Measurements from ENCODE around the gene DEUP1. TPM values are rescaled to one million over a fixed set of nuclear protein-coding genes. Genes with fewer than 3 reads are reported as not detected.

Gene DEUP1
- polyA plus RNA-seq, 1 of the 3 experiments (the other 2 are of a cell fraction), result not detected

DNA sequence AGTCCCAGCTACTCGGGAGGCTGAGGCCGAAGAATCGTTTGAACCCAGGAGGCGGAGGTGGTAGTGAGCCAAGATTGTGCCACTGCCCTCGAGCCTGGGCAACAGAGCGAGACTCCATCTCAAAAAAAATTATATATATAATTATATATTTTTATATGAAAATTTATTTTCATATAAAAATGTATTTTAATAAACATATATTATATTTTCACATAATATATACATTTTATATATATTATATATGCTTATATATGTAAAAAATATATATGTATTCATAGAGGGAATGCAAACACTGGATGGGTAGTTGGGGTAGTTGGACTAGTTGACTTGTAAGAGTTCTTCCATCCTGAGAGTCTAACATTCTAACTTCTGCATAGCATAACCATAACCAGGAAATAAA lies 20.3 kb downstream of the DEUP1 start:
- DNase-seq, result no peak
- Histone ChIP-seq H3K4me1 (ENCODE audit: control insufficient read depth in 1 of 2, insufficient read depth in 2 of 2, low read depth in 1 of 2, low read length in 1 of 2) (no peaks in the 10 kb centered on the region), H2AFZ (ENCODE audit: low read depth) (no peak overlapping the region), H3K27me3 (ENCODE audit: insufficient read depth) (no peaks in the 10 kb centered on the region), H3F3A (replicated peaks; ENCODE audit: insufficient read depth) (no peaks in the 10 kb centered on the region), H3K79me2 (ENCODE audit: insufficient read depth) (no peaks in the 10 kb centered on the region), H3K9ac (no peak overlapping the region), H3K36me3 (replicated peaks in 1 of 2; ENCODE audit: control insufficient read depth in 1 of 2, insufficient read depth in 2 of 2, low read length in 1 of 2) (no peaks in the 10 kb centered on the region), H3K27ac (ENCODE audit: low read depth in 2 of 2, low read length in 1 of 2) (no peak overlapping the region), H4K20me1 (ENCODE audit: insufficient read depth) (no peaks in the 10 kb centered on the region), H3K4me3 (ENCODE audit: low read depth in 2 of 2, low read length in 1 of 2) (no peak overlapping the region), H3K9me3 (no peaks in the 10 kb centered on the region), H3K9me2 (no peaks in the 10 kb centered on the region), H3K4me2 (no peak overlapping the region)
- WGBS (ENCODE audit: low lambda C conversion rate), result 49% methylated on average over 6 of the region's 6 CpGs
- TF ChIP-seq GATA2 (CRISPR knock-in tag; IDR thresholded peaks at IDR 0.05) (no peak), GABPA (IDR thresholded peaks at IDR 0.05; ENCODE audit: low read depth) (no peak), ELF1 (IDR thresholded peaks at IDR 0.05) (no peak), TEAD4 (IDR thresholded peaks at IDR 0.05; ENCODE audit: borderline replicate concordance, insufficient read depth) (no peak), FOSL2 (IDR thresholded peaks at IDR 0.05; ENCODE audit: borderline replicate concordance, low read depth) (no peak), NFIC (IDR thresholded peaks at IDR 0.05; ENCODE audit: borderline replicate concordance) (no peak), SMC3 (IDR thresholded peaks at IDR 0.05; ENCODE audit: low read depth, low read length) (no peak), RXRA (IDR thresholded peaks at IDR 0.05; ENCODE audit: borderline replicate concordance, low read depth) (no peak), FOXJ3 (CRISPR knock-in tag; IDR thresholded peaks at IDR 0.05) (no peak), YY1 (IDR thresholded peaks at IDR 0.05; ENCODE audit: low read depth) (no peak)
- POLR2A ChIA-PET, result no interaction called here
- CTCF ChIA-PET, result no interaction called here

DNA sequence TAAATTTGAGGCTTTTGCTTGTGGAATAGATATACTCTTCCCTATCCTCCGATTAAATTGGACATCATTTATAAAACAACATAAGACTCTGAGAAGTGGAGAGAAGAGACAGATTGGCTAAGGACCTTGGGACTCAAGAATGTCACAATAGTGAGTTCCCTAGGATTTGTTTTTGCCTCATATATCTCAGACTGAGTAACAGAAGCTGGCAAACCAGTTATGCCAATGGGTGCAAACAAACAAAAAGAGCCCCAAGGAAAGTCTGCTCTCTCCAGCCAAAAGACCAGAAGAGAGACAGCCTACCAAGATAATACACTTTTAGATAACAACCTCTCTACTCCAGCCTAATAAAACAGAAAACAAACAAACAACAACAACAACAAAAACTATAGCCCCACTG lies 28.9 kb downstream of the DEUP1 start:
- no peaks in the 10 kb centered on the region for H3K9me2 ChIP-seq
- no peak overlapping the region for H3K4me3 ChIP-seq (ENCODE audit: low read depth in 2 of 2, low read length in 1 of 2)
- no peak overlapping the region for H3K9ac ChIP-seq
- POLR2A ChIA-PET, result no interaction called here
- H3K79me2 ChIP-seq (ENCODE audit: insufficient read depth), result no peaks in the 10 kb centered on the region
- H3K27me3 ChIP-seq (ENCODE audit: insufficient read depth), result no peaks in the 10 kb centered on the region
- WGBS (ENCODE audit: low lambda C conversion rate), result 38% methylated on average over 1 of the region's 1 CpG
- no peak overlapping the region for H3K4me2 ChIP-seq
- no peak for TF ChIP-seq GABPA (IDR thresholded peaks at IDR 0.05; ENCODE audit: low read depth)
- H3F3A ChIP-seq (replicated peaks; ENCODE audit: insufficient read depth), result no peaks in the 10 kb centered on the region
- H3K36me3 ChIP-seq (replicated peaks in 1 of 2; ENCODE audit: control insufficient read depth in 1 of 2, insufficient read depth in 2 of 2, low read length in 1 of 2), result no peaks in the 10 kb centered on the region
- H3K4me1 ChIP-seq (ENCODE audit: control insufficient read depth in 1 of 2, insufficient read depth in 2 of 2, low read depth in 1 of 2, low read length in 1 of 2), result no peaks in the 10 kb centered on the region
- CTCF ChIA-PET, result interaction anchor here (0.9 to 1.4 kb wide), 2 partner anchors 14 to 123 kb away, joined by 3 read pairs; no protein-coding TSS in a partner anchor
- no peak overlapping the region for H2AFZ ChIP-seq (ENCODE audit: low read depth)
- H3K27ac ChIP-seq (ENCODE audit: low read depth in 2 of 2, low read length in 1 of 2), result no peak overlapping the region
- no peak for DNase-seq
- H4K20me1 ChIP-seq (ENCODE audit: insufficient read depth), result no peaks in the 10 kb centered on the region
- H3K9me3 ChIP-seq, result peaks cover 8% of the 10 kb centered on the region

DNA sequence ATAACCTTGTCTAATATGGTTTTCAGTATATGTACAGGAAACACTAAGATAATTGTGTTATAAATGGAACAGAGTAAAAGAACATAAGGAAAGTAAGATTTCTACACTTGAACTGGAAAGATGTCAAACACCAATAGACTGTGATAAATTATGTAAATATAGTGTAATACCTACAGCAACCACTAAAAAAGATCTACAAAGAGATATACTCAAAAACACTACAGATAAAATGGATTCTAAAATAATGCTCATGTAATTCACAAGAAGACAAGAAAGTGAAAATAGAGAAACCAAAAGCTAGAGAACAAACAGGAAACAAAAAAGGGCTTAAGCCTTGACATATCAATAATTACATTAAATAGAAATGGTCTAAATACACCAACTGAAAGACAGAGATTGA lies 30.9 kb downstream of the DEUP1 start:
- Histone ChIP-seq H3K27ac (ENCODE audit: low read depth in 2 of 2, low read length in 1 of 2) (no peak overlapping the region), H3K4me3 (ENCODE audit: low read depth in 2 of 2, low read length in 1 of 2) (no peak overlapping the region), H3K4me2 (no peak overlapping the region), H3K9ac (no peak overlapping the region), H3K9me3 (peaks cover 8% of the 10 kb centered on the region), H3K4me1 (ENCODE audit: control insufficient read depth in 1 of 2, insufficient read depth in 2 of 2, low read depth in 1 of 2, low read length in 1 of 2) (no peaks in the 10 kb centered on the region), H4K20me1 (ENCODE audit: insufficient read depth) (no peaks in the 10 kb centered on the region), H3K36me3 (replicated peaks in 1 of 2; ENCODE audit: control insufficient read depth in 1 of 2, insufficient read depth in 2 of 2, low read length in 1 of 2) (no peaks in the 10 kb centered on the region), H3K9me2 (no peaks in the 10 kb centered on the region), H3K27me3 (ENCODE audit: insufficient read depth) (no peaks in the 10 kb centered on the region), H2AFZ (ENCODE audit: low read depth) (no peak overlapping the region), H3K79me2 (ENCODE audit: insufficient read depth) (no peaks in the 10 kb centered on the region), H3F3A (replicated peaks; ENCODE audit: insufficient read depth) (no peaks in the 10 kb centered on the region)
- DNase-seq, result no peak
- TF ChIP-seq, protein P1, sequence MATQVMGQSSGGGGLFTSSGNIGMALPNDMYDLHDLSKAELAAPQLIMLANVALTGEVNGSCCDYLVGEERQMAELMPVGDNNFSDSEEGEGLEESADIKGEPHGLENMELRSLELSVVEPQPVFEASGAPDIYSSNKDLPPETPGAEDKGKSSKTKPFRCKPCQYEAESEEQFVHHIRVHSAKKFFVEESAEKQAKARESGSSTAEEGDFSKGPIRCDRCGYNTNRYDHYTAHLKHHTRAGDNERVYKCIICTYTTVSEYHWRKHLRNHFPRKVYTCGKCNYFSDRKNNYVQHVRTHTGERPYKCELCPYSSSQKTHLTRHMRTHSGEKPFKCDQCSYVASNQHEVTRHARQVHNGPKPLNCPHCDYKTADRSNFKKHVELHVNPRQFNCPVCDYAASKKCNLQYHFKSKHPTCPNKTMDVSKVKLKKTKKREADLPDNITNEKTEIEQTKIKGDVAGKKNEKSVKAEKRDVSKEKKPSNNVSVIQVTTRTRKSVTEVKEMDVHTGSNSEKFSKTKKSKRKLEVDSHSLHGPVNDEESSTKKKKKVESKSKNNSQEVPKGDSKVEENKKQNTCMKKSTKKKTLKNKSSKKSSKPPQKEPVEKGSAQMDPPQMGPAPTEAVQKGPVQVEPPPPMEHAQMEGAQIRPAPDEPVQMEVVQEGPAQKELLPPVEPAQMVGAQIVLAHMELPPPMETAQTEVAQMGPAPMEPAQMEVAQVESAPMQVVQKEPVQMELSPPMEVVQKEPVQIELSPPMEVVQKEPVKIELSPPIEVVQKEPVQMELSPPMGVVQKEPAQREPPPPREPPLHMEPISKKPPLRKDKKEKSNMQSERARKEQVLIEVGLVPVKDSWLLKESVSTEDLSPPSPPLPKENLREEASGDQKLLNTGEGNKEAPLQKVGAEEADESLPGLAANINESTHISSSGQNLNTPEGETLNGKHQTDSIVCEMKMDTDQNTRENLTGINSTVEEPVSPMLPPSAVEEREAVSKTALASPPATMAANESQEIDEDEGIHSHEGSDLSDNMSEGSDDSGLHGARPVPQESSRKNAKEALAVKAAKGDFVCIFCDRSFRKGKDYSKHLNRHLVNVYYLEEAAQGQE (IDR thresholded peaks at IDR 0.05; ENCODE audit: low read depth, low read length), result no peak
- TF ChIP-seq, protein P2, sequence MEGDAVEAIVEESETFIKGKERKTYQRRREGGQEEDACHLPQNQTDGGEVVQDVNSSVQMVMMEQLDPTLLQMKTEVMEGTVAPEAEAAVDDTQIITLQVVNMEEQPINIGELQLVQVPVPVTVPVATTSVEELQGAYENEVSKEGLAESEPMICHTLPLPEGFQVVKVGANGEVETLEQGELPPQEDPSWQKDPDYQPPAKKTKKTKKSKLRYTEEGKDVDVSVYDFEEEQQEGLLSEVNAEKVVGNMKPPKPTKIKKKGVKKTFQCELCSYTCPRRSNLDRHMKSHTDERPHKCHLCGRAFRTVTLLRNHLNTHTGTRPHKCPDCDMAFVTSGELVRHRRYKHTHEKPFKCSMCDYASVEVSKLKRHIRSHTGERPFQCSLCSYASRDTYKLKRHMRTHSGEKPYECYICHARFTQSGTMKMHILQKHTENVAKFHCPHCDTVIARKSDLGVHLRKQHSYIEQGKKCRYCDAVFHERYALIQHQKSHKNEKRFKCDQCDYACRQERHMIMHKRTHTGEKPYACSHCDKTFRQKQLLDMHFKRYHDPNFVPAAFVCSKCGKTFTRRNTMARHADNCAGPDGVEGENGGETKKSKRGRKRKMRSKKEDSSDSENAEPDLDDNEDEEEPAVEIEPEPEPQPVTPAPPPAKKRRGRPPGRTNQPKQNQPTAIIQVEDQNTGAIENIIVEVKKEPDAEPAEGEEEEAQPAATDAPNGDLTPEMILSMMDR (IDR thresholded peaks at IDR 0.05), result peak; percentile 18; the same call in 1 of the 2 replicates
- POLR2A ChIA-PET, result no interaction called here
- CTCF ChIA-PET, result no interaction called here
